ENCODE data around the gene CLIC4. TPM values are rescaled to one million over a fixed set of nuclear protein-coding genes. Genes with fewer than 3 reads are reported as not detected.

The CLIC4 gene
- total RNA-seq, 6 experiments from 2014 or later: 35.0 to 63.6 (median 44.3) TPM

DNA sequence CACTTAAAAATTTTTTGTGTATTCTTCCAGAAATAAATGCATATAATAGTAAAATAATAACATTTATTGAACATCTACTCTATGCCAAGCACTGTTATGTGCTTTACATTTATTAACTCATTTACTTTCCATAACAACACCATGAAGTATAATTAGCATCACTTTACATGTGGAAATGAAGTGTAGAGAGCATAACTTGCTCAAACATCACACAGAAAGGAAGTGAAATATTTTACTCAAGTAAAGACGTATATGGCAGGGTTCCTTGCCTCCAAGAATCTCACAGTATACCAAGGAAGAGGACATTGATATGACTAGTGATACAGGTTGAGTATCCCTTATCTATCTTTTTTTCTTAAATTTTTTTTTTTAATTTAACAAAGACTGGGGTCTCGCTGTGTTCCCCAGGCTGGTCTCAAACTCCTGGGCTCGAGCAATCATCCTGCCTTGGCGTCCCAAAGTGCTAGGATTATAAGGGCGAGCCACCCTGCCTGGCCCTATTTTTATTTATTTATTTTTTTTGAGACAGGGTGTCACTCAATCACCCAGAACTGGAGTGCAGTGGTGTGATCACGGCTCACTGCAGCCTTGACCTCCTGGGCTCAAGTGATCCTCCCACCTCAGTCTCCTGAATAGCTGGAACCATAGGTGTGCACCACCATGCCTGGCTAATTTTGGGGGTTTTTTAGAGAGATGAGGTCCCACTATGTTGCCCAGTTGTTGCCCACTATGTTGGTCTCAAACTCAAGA is 7.7 kb upstream of the CLIC4 start:
- Histone ChIP-seq H3K4me1 (peaks cover 0 to 13% (median 4%) of the 10 kb centered on the region in 4 donors), H3K9me3 (no peaks in the 10 kb centered on the region), H3K27ac (peak overlapping the region in 1 of 3 donors; percentile 24), H3K27me3 (no peaks in the 10 kb centered on the region), H3K36me3 (no peaks in the 10 kb centered on the region), H3K4me3 (no peak overlapping the region)
- intact Hi-C loops (cut with DNase I): no loop called here
- 76% methylated on average over 6 of the region's 6 CpGs for WGBS (ENCODE audit: insufficient coverage, low coverage, low lambda C conversion rate, missing lambda C conversion rate)
- no peak for TF ChIP-seq POLR2A (IDR thresholded peaks at IDR 0.05)
- no peak for TF ChIP-seq CTCF (IDR thresholded peaks at IDR 0.05)
- DNase-seq (peak in 1 of 3 donors; percentile 10), ATAC-seq (no peak)

- Histone ChIP-seq H3K36me3 (no peaks in the 10 kb centered on the region), H3K4me1 (peaks cover 0 to 23% (median 5%) of the 10 kb centered on the region in 4 donors), H3K27ac (no peak overlapping the region), H3K27me3 (no peaks in the 10 kb centered on the region), H3K4me3 (no peak overlapping the region), H3K9me3 (no peaks in the 10 kb centered on the region)
- ATAC-seq (no peak), DNase-seq (peak in 1 of 3 donors; percentile 12)
- intact Hi-C loops (cut with DNase I): no loop called here
- WGBS (ENCODE audit: insufficient coverage, low coverage, low lambda C conversion rate, missing lambda C conversion rate): 96% methylated on average over 6 of the region's 9 CpGs
- TF ChIP-seq CTCF (IDR thresholded peaks at IDR 0.05): no peak
- TF ChIP-seq POLR2A (IDR thresholded peaks at IDR 0.05): no peak
These were observed 6.0 kb upstream of the CLIC4 start for GRCh38 chr1:24739241-24739640.

DNA sequence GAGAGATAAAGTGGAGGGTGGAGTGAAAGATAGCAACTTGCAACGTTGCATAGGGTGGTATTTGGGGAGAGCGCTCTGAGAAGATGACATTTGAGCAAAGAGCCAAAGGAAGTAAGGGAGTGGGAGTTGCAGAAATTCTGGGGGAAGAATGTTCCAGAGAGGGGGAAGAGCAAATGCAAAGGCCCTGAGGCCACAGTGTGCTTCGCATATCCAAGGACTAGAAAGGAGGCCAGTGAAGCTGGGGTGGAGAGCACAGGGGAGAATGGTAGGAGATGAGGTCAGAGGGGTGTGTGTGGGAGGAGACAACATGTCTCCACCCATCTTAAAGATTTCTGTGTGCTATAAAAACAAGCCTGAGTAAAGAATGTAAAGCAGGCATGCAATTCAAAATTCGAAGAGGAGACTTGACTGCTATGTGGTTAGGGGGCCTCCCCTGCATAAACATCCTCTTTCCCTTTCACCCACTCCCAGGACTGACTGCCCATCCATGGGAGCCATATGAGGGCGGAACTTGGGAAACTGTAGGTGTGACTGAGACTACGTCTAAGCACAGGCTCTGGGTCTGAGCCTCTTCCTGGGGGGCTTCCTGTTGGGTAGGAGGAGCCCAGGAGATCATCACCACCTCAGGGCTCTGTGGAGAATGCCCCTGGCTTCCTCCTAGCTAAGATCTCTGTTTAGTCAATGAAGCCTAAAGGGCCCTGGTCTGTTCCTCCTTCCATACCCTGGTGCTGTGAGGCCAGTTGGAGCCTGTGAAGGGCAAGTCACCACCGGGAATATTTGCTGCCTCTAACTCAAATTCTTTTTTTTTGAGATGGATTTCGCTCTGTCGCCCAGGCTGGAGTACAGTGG is 2.9 kb upstream of the CLIC4 start:
- no peak for ATAC-seq
- WGBS (ENCODE audit: insufficient coverage, low coverage, low lambda C conversion rate, missing lambda C conversion rate): 66% methylated on average over 6 of the region's 9 CpGs
- intact Hi-C loops (cut with DNase I): no loop called here
- no peaks in the 10 kb centered on the region for H3K36me3 ChIP-seq
- no peak for TF ChIP-seq POLR2A (IDR thresholded peaks at IDR 0.05)
- TF ChIP-seq CTCF (IDR thresholded peaks at IDR 0.05): no peak
- no peak for DNase-seq
- H3K4me3 ChIP-seq: no peak overlapping the region
- no peaks in the 10 kb centered on the region for H3K27me3 ChIP-seq
- no peak overlapping the region for H3K27ac ChIP-seq
- H3K9me3 ChIP-seq: no peaks in the 10 kb centered on the region
- H3K4me1 ChIP-seq: peaks cover 0 to 11% (median 1%) of the 10 kb centered on the region in 4 donors

GRCh38 chr1:24743404-24744211 is 1.6 kb upstream of the CLIC4 start:
- WGBS (ENCODE audit: insufficient coverage, low coverage, low lambda C conversion rate, missing lambda C conversion rate): 62% methylated on average over 6 of the region's 10 CpGs
- Histone ChIP-seq H3K27me3 (no peaks in the 10 kb centered on the region), H3K27ac (peak overlapping the region in 2 of 3 donors; percentile 32 to 53), H3K36me3 (no peaks in the 10 kb centered on the region), H3K4me3 (no peak overlapping the region), H3K9me3 (no peaks in the 10 kb centered on the region), H3K4me1 (peaks cover 0 to 24% (median 1%) of the 10 kb centered on the region in 4 donors)
- TF ChIP-seq CTCF (IDR thresholded peaks at IDR 0.05): no peak
- no peak for TF ChIP-seq POLR2A (IDR thresholded peaks at IDR 0.05)
- DNase-seq: no peak
- ATAC-seq: no peak
- intact Hi-C loops (cut with DNase I): no loop called here
